Measurements from ENCODE around the gene RIGI.

RIGI gene

GRCh38 chr9:32570262-32570661 is 44.3 kb upstream of the RIGI start:
- TF ChIP-seq CTCF (IDR thresholded peaks at IDR 0.05; ENCODE audit: insufficient read depth, low read length, missing control alignments), result no peak
- POLR2A ChIA-PET, result no interaction called here
- CTCF ChIA-PET, result no interaction called here
- H3K4me3 ChIP-seq (ENCODE audit: low read depth, low read length), result no peak overlapping the region
- DNase-seq (ENCODE audit: low read depth, low spot score), result no peak

- H3K4me3 ChIP-seq (ENCODE audit: low read depth, low read length), result no peak overlapping the region
- TF ChIP-seq CTCF (IDR thresholded peaks at IDR 0.05; ENCODE audit: insufficient read depth, low read length, missing control alignments), result no peak
- DNase-seq (ENCODE audit: low read depth, low spot score), result no peak
- ChIA-PET POLR2A (interaction anchor here (0.6 kb wide), 1 partner anchor 9 kb away, joined by 3 read pairs; no protein-coding TSS in a partner anchor), CTCF (interaction anchor here (0.7 to 9.2 kb wide), 8 partner anchors 13 to 401 kb away, joined by 3 to 91 read pairs (median 3); no protein-coding TSS in a partner anchor)
These were observed 40.8 kb upstream of the RIGI start for GRCh38 chr9:32566770-32567169.

DNA sequence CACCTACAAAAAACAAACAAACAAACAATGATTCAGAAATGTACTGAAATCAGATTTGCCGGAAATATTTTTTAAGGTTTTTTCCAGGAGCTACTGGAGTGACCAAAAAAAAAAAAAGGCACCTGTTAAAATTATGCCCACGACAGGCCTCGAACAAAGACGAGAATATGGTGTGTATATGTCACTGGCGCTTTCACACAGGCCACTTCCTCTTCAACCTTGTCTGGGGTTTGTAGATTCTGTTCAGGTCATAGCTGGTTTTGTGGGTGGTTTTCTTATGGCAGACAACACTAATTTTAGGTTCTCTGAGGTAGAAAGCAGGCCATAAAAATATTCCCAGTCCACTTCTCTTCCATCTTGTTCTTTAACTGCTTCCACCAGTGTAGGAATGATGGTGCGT is 40.0 kb upstream of the RIGI start:
- POLR2A ChIA-PET, result no interaction called here

DNA sequence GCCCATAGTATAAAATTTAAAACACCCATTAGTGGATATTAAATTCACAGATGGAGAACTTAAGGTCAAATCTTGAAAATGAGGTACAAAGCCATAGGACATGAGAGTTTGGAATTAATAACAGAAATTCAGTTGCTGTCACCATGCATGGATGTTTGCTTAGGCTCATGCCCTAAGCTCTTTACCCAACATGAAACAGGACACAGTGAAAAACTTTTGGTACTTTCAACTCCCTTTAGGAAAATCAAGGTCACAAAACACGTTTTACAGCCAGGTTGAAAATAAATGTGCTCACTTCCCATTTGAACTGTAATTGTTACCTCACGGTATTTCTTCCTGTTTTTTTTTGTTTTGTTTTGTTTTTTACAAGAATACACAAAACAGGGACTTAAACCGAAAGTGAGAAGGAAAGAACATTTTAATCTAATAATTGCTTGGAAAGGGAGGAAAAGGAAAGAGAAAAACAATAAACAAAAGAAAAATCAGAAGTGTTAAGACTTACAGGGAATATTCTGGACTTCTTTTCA is 32.5 kb upstream of the RIGI start:
- no peak for DNase-seq (ENCODE audit: low read depth, low spot score)
- TF ChIP-seq CTCF (IDR thresholded peaks at IDR 0.05; ENCODE audit: insufficient read depth, low read length, missing control alignments), result no peak
- ChIA-PET CTCF (interaction anchor here (0.5 to 2.2 kb wide), 4 partner anchors 13 to 180 kb away, joined by 3 to 12 read pairs (median 6); partner anchors contain the start of gene ACO1), POLR2A (no interaction called here)
- no peak overlapping the region for H3K4me3 ChIP-seq (ENCODE audit: low read depth, low read length)

More for the DNA sequence above, 40.0 kb upstream of the RIGI start:
- CTCF ChIA-PET, result interaction anchor here (0.6 to 9.2 kb wide), 5 partner anchors 12 to 188 kb away, joined by 3 to 91 read pairs (median 6); no protein-coding TSS in a partner anchor
- no peak for DNase-seq (ENCODE audit: low read depth, low spot score)
- TF ChIP-seq CTCF (IDR thresholded peaks at IDR 0.05; ENCODE audit: insufficient read depth, low read length, missing control alignments), result no peak
- no peak overlapping the region for H3K4me3 ChIP-seq (ENCODE audit: low read depth, low read length)

- ChIA-PET CTCF (interaction anchor here (1.0 to 9.9 kb wide), 7 partner anchors 10 to 176 kb away, joined by 3 to 94 read pairs (median 6); partner anchors contain the start of gene NDUFB6), POLR2A (no interaction called here)
- H3K4me3 ChIP-seq (ENCODE audit: low read depth, low read length), result no peak overlapping the region
- no peak for DNase-seq (ENCODE audit: low read depth, low spot score)
- no peak for TF ChIP-seq CTCF (IDR thresholded peaks at IDR 0.05; ENCODE audit: insufficient read depth, low read length, missing control alignments)
These were observed 28.6 kb upstream of the RIGI start for GRCh38 chr9:32554591-32554990.

- no peak for TF ChIP-seq CTCF (IDR thresholded peaks at IDR 0.05; ENCODE audit: insufficient read depth, low read length, missing control alignments)
- no peak overlapping the region for H3K4me3 ChIP-seq (ENCODE audit: low read depth, low read length)
- ChIA-PET CTCF (interaction anchor here (1.0 to 9.9 kb wide), 7 partner anchors 11 to 176 kb away, joined by 3 to 94 read pairs (median 6); partner anchors contain the start of gene NDUFB6), POLR2A (no interaction called here)
- DNase-seq (ENCODE audit: low read depth, low spot score), result no peak
These were observed 28.1 kb upstream of the RIGI start for GRCh38 chr9:32554107-32554506.

All from AG04449 (cell line).